8988T (cell line): ENCODE data around the gene NOL12.
A peak's percentile ranks its signal among the peaks of the same experiment; 100 is the strongest.
"Not testable (repeated sequence)": the region's sequence is repeated elsewhere in the genome, so short reads cannot be mapped to it uniquely, and the experiment has no call there.

Experiments used
- DNase-seq: peaks from one replicate; pipeline ENCODE4 v3.0.0; 2011

Gene NOL12, protein sequence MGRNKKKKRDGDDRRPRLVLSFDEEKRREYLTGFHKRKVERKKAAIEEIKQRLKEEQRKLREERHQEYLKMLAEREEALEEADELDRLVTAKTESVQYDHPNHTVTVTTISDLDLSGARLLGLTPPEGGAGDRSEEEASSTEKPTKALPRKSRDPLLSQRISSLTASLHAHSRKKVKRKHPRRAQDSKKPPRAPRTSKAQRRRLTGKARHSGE

DNA sequence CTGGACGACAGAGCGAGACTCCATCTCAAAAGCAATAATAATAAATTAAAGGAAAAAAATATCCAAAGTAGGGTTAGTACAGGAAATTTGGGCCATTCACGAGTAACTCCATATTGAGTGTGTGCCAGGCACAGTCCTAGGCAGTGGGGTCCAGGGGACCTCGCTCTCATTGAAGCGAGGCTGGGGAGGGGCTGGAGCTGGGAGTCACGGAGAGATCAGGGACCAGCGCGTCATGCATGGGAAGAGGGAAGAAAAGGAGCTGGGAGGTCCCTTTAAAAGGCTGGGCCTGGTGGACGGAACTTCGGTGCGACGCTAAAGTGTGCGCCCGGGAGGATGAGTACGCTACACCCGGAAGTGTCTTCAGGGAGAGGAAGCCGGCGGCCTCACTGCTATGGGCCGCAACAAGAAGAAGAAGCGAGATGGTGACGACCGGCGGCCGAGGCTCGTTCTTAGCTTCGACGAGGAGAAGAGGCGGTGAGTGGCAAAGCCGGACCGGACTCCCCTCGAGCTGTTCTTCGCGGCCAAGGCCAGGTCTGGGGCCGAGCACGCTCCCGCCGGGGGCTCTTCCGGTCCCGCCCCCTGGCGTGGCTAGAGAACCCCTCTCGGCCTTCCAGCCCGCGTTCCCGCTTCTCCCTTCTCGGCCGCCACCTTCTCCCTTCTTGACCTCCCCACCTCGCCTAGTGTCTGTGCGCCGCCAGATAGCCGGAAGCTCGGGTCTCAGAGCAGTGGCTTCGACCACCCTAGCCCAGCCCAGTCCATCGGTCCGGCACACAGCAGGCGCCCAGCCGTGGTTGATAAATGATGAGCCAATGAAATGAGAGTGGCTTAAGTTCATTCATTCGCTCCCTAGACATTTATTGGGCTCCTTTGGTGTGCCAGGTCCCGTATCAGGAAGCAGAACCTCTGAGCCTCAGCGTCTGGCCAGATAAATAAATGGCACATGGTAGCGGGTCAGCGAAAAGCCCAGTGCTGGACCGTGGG lies at the start of gene NOL12:
NOL12 (plus strand) TSS at position 342 of the 981 bp plus-strand sequence; CDS start at position 392, 50 bp downstream.
- peak; percentile 47 for DNase-seq

DNA sequence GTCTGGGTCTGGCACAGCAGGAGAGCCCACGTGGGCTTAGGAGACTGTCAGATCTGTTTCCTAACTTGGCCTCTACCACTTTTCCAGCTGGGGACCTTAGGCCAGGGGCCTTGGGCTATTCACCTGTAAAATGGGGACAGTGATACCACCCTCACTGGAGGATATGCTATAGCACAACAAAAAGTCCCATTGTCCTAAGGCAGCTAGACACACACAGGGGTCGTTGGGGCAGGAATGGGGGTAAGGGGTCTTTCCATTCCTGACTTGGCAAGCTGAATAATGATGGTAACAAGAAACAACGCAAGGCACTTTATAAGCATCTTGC lies 49.2 kb upstream of the NOL12 start:
- no peak for DNase-seq

DNA sequence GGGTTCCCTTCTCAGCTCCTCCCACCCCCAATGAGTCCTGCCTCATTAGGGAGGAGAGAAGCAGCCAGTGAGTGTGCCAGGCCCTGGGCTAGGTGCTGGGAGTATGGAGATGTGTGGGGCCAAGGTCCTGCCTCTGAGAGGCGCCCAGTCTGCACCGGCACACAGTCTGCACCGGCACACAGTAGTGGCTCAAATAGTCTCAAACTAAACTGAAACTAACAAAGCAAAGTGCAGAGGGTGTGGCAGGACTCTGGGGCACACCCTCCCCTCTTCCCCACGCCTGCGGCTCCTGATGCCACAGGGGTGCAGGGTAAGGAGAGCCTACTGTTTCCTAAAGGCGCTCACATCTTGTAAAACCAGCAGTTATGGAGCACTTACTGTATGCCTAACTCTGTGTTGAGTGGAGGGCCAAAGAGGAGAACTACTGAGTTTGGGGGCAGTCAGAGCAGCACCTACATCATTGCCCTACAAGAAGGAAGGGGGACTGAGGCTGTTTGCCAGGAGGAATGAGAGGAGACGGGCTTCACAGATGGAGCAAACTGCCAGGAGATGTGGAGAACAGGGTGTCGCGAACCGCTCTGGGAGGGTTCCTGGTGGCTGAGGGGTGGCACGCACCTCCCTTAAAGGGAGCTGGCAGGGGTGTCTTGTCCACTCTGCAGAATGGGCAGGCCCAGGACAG lies 47.6 kb upstream of the NOL12 start:
- DNase-seq = no peak

DNA sequence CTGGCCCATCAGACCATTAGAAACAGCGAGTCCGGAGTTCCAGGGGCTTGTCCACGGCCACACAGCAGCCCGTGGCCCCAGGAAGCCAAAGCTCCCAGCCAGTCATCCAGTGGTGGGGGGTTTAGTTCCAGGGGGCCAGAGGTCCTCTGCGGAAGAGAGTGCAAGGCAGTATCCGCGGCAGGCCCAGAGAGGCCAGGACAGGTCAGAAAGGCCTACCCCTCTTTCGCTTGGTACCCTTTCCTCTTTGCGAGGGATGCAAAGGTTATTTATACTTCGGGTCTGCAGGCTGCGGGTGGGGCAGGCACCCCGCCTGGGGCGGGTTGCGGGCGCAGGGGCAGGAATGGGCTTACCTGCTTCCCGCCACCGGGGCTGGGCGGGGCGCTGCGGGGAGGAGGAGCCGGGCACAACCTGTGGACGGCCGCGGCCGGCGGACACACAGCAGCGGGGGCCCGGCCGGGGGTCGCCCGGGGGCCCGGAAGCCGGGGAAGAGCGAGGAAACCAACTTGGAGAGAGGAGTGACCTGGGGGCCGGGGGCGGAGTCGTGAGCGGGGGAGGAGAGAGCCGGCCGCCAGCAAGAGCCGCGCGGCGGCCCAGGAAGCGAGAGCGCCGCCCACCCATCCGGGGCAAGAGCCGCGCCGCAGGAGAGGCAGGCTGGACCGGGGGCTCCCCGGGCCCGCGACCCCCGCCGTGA lies 46.9 kb upstream of the NOL12 start, which contains the start of gene SH3BP1:
SH3BP1 (plus strand) TSS at position 600 of the 691 bp plus-strand sequence. CDS start 119 bp downstream, outside the sequence.
- DNase-seq = peak; percentile 70

DNA sequence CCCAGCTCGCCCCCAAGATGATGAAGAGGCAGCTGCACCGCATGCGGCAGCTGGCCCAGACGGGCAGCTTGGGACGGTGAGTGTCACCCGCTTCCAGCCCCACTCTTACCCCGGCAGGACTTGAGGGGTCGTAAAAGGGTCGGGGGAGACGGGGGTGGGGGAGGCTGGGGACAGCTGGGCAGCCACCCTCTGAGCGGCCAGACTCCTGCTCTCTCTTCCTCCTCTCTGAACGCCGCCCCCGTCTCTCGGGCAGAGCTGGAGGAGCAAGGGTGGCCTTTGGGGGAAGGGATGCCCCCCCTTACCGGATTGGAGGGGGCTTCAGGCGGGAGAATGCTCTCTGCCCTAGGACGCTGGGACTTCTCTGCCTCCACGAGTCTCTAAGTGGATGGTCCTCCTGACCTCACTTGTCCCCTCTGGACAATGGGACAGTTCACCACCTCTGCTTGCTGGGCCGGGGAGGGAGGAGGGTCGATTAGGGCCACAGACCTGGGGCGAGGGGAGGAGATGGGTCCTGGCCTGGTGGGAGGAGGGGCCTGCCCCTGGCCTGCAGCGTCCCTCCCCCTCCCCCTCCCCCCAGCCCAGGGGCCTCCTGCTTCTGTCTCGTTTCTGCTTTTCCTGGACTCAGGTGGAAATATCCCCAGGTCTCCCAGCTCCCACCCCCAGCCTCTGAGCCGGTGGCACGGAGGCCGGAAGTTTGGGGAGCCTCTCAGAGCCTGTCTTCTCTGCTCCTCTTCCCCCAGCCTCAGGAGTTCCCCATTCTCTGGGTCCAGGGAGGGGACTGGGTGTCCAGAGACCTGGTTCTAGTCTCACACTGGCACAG lies 46.2 kb upstream of the NOL12 start:
- DNase-seq = no peak

DNA sequence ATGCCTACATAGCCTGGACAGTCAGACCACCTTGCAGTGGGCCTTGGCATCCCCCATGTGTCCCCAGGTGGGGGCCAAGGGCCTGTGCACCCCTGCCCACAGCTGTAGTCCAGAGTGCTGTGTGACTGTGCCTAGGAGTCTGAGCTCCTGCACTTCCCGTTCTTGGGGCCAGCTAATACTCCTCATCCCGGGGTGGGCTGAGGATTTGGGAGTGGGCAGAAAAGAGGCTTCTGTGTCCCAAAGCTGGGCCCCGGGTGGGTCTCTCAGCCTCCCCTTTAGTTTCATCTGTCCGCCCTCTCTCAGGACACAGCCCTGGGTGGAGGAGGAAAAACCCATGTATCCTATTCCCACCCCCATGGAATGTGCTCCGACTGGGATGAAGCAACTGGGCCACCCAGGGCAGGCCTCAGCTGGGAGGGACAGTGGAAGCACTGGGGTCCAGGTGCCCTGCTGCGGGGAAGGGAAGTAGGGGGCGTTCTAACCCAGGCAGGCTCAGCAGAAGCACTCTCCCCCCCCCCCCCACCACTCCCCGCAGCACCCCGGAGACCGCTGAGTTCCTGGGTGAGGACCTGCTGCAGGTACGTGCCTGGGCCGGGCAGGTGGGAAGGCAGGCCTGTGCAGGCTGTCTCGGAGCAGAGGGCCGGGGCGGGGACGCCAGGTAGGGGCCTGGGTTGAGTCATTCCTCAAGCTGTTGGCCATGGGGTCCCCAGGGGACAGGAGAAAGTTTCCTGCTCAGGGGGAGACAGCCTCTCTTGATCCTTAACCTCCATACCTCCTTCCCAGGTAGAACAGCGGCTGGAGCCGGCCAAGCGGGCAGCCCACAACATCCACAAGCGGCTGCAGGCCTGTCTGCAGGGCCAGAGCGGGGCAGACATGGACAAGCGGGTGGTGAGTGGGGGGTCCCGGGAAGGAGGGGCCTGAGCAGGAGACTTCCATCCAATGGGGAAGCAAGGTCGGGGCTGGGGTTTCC lies 45.3 kb upstream of the NOL12 start:
- DNase-seq = no peak

DNA sequence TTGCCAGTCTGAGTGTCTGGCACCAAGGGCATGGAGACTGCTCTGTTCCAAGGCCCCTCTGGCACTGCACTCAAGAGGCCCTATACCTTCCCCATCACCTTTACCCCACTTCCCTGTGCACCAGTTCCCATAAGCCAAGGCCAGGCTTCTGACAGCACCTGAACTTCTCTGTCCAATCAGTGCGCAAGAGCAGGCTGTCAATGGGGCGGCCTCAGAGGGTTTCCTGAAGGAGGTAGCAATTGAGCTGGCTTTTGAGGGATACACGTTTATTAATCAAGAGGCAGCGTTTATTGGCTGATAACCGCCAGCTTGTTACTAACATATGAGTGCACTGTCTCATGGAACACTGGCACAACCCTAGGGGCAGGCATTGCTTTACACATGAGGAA lies 44.6 kb upstream of the NOL12 start:
- DNase-seq = no peak

DNA sequence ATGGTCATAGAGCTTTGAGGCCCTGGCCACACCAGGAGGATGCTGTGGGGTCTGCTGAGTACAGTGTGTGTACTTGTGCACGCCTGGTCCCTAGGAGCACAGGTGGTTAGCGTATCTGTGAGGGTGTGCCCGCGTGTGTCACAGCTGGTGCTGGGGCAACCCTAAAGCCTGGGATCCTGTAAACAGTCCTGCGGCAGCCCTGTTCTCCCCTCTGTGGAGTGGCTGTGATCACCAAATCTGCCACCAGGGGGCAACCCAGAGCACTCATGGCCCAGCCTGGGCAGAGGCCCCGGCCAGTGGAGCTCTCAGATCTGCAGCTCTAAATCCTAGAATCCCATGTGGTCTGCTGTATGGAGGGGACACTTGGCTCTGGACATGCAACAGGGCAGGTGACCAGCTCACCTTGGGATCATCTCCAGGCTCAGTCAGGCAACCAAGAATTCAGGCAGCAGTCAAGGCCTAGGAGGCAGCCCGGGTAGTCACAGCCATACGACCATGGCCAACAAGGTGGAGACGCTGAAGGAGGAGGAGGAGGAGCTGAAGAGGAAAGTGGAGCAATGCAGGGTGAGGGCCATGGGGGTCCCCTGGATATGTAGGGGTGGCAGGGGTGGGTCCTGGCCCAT lies 42.8 kb upstream of the NOL12 start:
- DNase-seq = peak; percentile 92

DNA sequence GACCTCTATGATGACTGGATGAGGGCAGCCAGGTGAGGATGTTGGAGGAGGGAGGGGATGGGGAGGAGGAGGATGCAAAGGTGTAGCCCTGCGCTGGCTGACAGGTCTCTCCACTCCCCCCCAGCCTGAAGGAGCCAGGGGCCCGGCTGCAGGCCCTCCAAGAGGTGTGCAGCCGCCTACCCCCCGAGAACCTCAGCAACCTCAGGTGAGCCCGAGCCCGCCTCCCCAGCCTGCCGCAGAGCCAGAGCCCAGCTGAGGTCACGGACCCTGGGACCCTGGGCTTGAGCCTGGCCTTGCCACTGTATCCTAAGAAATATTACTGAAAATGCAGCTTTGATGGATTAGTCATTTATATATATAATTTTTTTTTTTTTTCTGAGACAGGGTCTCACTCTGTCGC lies 38.8 kb upstream of the NOL12 start:
- no peak for DNase-seq

DNA sequence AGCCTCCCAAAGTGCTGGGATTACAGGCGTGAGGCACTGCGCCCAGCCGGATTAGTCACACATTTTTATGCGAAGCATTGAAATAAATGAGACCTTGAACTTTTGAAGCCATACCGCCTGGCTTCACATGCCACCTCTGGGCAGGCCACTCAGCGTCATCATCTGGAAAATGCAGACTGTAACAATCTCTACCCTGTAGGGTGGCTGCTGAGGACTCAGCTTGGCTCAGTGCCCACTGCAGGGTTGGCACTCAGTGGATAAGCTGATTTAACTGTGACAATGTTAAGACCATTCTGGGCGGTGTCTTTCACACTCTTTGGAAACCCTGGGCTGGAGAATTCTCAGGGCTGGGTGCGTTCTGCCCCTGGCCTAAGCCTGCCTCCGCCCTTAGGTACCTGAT lies 38.2 kb upstream of the NOL12 start:
- DNase-seq = no peak

DNA sequence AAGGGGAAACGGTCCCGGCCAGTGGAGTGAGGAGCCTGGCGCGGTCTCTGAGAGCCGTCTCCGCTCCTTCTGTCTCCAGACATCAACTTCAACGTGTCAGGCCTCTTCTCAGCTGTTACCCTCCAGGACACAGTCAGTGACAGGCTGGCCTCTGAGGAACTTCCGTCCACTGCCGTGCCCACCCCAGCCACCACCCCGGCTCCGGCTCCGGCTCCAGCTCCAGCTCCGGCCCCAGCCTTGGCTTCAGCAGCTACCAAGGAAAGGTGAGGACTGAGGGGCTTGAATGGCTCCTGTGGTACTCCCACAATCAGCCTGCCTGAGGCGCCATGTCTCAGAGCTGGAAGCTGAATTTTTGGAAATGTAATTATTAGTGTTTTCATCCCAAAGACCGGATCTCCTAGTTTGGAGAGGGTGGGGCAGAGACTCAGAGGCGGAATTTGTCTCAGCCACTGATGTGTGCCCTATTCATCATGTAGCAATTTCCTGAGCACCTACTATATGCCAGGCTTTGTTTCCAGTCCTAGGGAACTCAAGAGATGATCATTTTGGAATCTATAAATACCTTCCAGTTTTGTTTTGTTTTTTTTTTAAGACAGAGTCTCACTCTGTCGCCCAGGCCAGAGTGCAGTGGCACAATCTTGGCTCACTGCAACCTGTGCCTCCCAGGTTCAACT lies 35.5 kb upstream of the NOL12 start:
- DNase-seq = no peak

DNA sequence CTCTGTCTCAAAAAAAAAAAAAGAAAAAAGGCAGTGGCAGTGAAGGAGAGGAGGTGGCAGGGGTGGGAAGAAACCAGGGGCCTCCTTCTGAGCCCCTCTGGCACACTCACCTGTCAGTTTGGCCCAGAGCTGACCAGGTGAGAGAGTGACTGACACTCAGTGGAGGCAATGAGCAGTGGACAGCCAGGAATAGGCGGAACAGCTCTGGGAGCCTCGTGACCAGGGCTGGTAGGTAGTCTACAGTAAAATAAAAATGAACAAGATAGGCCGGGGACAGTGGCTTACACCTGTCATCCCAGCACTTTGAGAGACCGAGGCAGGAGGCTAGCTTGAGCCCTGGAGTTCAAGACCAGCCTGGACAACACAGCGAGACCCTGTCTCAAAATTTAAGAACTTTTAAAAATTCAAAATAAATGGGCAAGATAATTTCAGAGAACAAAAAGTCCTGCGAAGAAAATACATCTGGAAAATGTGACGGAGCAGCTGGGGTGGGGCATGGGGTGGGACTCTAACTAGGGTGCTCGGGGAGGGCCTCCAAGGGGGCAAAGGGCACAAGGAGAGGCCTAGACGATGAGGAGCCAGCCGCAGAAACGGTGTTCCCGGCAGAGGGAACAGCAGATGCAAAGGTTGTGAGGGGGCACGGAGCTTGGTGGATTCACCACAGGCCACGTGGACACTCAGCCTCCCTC lies 31.4 kb upstream of the NOL12 start:
- DNase-seq = no peak

DNA sequence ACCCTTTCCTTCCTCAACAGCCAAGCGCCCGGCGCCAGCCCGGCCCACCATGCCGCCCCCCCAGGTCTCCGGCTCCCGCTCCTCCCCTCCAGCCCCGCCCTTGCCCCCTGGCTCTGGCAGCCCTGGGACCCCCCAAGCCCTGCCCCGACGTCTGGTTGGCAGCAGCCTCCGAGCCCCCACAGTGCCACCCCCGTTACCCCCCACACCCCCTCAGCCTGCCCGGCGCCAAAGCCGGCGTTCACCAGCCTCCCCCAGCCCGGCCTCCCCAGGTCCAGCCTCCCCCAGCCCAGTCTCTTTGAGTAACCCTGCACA lies 30.9 kb upstream of the NOL12 start:
- DNase-seq = no peak

DNA sequence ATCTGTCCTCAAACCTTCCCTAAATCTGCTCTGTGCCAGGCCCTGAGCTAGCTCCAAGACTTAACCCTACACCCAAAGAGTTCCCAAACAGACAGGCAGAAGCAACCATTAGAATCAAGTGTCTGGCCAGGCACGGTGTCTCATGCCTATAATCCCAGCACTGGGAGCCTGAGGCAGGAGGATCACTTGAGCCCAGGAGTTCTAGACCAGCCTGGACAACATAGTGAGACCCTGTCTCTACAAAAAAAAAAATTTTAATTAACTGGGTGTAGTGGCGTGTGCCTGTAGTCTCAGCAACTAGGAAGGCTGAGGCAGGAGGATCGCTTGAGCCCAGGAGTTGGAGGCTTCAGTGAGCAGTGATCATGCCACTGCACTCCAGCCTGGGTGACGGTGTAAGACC lies 29.6 kb upstream of the NOL12 start:
- not testable (repeated sequence) for DNase-seq

DNA sequence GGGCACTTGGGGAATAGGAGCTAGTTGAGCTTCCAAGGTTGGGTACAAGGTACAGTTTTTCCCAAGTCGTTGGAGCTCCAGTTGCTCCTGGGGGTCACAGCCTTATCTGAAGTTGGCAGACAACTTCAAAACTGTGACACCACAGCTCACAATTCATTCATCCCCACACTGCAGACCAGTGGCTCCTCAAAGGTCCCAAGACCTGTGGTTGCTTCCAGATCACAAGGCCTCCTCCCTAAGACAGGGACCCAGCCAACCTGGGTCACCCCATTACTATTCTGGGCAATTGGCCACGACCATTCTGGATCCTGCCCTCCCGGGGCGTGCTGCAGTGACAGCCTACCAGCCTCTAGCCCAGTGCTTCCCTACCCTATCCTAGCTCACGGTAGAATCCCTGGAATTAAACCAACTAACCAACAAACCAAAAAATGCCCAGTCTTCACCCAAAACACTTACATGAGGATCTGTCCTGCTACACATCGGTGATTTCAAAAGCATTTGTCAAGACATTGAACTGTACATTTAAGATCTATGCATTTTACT lies 28.5 kb upstream of the NOL12 start:
- no peak for DNase-seq

DNA sequence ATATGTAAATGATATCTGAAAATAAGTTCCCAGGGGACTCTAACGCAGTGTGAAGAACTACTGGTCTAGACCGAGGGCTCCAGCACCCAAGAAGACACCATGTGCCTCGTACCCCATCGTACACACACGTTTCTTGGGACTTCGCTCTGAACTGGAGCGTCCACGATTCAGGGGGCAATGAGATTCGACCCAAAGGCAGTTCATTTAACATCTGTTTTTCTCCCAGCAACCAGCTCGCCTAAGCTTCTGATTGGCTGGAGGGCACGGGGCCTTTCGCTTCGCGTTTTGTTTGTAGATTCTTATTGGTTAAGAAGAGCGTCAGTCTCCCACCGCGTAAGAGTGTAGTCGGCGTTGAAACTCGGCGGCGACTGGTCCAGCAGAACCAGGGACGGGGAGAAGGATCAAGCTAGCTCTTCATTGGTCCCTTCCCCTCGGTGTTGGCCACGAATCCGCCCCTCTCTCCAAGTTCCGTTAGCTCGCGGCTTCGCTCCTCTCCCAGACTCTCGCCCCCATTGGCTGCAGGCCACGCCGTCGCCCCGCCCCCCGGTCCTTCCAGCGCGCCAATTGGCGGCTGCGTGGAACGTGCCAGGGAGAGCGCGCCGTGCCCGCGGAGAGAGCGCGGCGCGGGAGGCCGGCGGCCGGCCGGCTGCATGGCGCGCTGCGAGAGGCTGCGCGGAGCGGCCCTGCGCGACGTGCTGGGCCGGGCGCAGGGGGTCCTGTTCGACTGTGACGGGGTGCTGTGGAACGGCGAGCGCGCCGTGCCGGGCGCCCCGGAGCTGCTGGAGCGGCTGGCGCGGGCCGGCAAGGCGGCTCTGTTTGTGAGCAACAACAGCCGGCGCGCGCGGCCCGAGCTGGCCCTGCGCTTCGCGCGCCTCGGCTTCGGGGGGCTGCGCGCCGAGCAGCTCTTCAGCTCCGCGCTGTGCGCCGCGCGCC lies 27.7 kb upstream of the NOL12 start, which contains the start of gene PDXP:
PDXP (plus strand) TSS at position 591 of the 933 bp plus-strand sequence; CDS start at position 651, 60 bp downstream.
- DNase-seq = peak; percentile 97

DNA sequence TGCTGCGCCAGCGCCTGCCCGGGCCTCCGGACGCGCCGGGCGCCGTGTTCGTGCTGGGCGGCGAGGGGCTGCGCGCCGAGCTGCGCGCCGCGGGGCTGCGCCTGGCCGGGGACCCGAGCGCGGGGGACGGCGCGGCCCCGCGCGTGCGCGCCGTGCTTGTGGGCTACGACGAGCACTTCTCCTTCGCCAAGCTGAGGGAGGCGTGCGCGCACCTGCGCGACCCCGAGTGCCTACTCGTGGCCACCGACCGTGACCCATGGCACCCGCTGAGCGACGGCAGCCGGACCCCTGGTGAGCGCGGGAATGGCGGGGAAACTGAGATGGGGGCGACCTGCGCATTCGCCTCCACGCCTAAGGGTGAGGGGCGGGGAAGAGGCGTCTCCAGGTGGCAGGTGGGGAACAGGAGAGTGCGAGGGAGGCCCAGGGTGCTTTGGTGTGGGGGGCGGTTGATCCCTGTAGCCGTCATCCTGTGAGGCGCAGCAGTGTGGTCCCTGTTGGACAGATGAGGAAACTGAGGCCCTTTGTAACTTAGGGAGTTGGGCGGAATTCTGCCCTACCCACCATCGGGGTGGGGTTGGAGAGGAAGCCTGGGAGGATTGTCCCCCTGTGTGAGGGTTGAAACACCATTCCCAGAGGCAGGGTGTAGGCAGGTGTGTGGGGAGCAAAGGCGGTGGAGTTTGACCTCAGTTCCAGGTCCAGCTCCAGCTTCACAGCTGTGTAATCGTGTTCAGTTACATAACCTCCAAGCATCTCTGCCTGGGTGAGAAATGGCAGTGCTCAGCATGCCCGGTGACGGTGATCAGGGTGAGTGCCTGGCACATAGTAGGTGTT lies 26.9 kb upstream of the NOL12 start:
- no peak for DNase-seq
